Endothelial cell of umbilical vein (primary cell): ENCODE results near the gene OSBPL1A. TPM values are rescaled to one million over a fixed set of nuclear protein-coding genes. Genes with fewer than 3 reads are reported as not detected.

Experiments used
- BruUV-seq: library from RNA; stranded (reverse); fragments of 400-500 nt; replicated peaks from 2 replicates; lab custom pipeline; 2021; lab: Mats Ljungman, UMichigan
- CTCF ChIA-PET: fragments of 300-600, 350-600 bp; sonication (Branson Sonifier 250); formaldehyde crosslinking; loops from one replicate; lab custom pipeline; 2021; ENCODE audit warnings: antibody characterized with exemption, inconsistent platforms; lab: Charles Lee
- POLR2A ChIA-PET: fragments of 300-600, 350-600 bp; sonication (Branson Sonifier 250); formaldehyde crosslinking; loops from one replicate; lab custom pipeline; 2021; ENCODE audit warnings: antibody characterized with exemption, inconsistent platforms; lab: Charles Lee
- DNase-seq: peaks from one replicate; pipeline ENCODE4 v3.0.0-alpha.2; 2011; ENCODE audit warnings: low read depth, low spot score
- FAIRE-seq: peaks from 2 replicates; lab custom pipeline; 2011; peaks lifted over from hg19 to GRCh38; lab: Jason Lieb, UNC
- H2AFZ ChIP-seq: 2 replicates; pipeline ENCODE4 v1.6.0; 2012; ENCODE audit warnings: low read depth, low read length, control low read depth, inconsistent platforms
- H3K27ac ChIP-seq: 2 replicates; pipeline ENCODE4 v1.5.1; 2011; ENCODE audit warnings: low read depth, mild to moderate bottlenecking, control low read depth, low read length, moderate library complexity; ENCODE audit not compliant: insufficient read depth
- H3K27me3 ChIP-seq, 2 experiments: 2 replicates each; pipeline versions ENCODE4 v1.6.0 to v1.6.1; 2011; ENCODE audit warnings: low read length in 2 of 2, mixed read lengths in 1 of 2; ENCODE audit not compliant: control insufficient read depth in 2 of 2, insufficient read depth in 2 of 2
- H3K36me3 ChIP-seq, 2 experiments: 2 replicates in 1 of 2; 3 replicates in 1 of 2; pipeline ENCODE4 v1.5.1; 2011; ENCODE audit warnings: low read length in 2 of 2, mild to moderate bottlenecking in 1 of 2, moderate library complexity in 1 of 2; ENCODE audit not compliant: control insufficient read depth in 2 of 2, insufficient read depth in 2 of 2; ENCODE audit errors: extremely low read depth in 1 of 2
- H3K4me1 ChIP-seq: 3 replicates; pipeline ENCODE4 v1.5.1; 2011; ENCODE audit warnings: mild to moderate bottlenecking, low read length; ENCODE audit not compliant: control insufficient read depth, insufficient read depth; ENCODE audit errors: extremely low read depth
- H3K4me2 ChIP-seq: 2 replicates; pipeline ENCODE4 v1.6.1; 2011; ENCODE audit warnings: low read length, control low read depth, mixed read lengths; ENCODE audit not compliant: insufficient read depth
- H3K4me3 ChIP-seq, 3 experiments: fragments of 200-600 bp in 1 of 3; sonication (generic), shearing (Covaris generic) in 1 of 3; replicated peaks in 1 of 3; 2 replicates each; pipeline ENCODE4 v1.5.1; 2011 to 2016; ENCODE audit warnings: control low read depth in 3 of 3, low read length in 3 of 3, mild to moderate bottlenecking in 2 of 3, inconsistent platforms in 1 of 3, low read depth in 1 of 3, moderate library complexity in 1 of 3; ENCODE audit not compliant: insufficient read depth in 1 of 3
- H3K79me2 ChIP-seq: 2 replicates; pipeline ENCODE4 v1.6.0; 2012; ENCODE audit warnings: low read length, inconsistent platforms; ENCODE audit not compliant: control insufficient read depth, insufficient read depth
- H3K9ac ChIP-seq: replicated peaks from 2 replicates; pipeline ENCODE3; 2011; ENCODE audit warnings: low read length, control low read depth; ENCODE audit not compliant: insufficient read depth; ENCODE audit errors: extremely low read depth
- H3K9me1 ChIP-seq: replicated peaks from 3 replicates; pipeline ENCODE4 v1.6.0; 2011; ENCODE audit warnings: mild to moderate bottlenecking, low read length; ENCODE audit not compliant: control insufficient read depth, insufficient read depth; ENCODE audit errors: extremely low read depth
- H3K9me3 ChIP-seq: replicated peaks from 2 replicates; pipeline ENCODE4 v1.5.1; 2012; ENCODE audit warnings: low read length, inconsistent platforms; ENCODE audit not compliant: control insufficient read depth, insufficient read depth
- H4K20me1 ChIP-seq: replicated peaks from 2 replicates; pipeline ENCODE3; 2011; ENCODE audit warnings: mild to moderate bottlenecking, low read length; ENCODE audit not compliant: control insufficient read depth, insufficient read depth; ENCODE audit errors: extremely low read depth
- CTCF ChIP-seq, 2 donors: IDR thresholded peaks; 1 replicate in 1 of 2; 2 replicates in 1 of 2; pipeline ENCODE4 v1.5.1; 2011; ENCODE audit warnings: low read length in 2 of 2, mild to moderate bottlenecking in 2 of 2, moderate library complexity in 2 of 2, control low read depth in 1 of 2, inconsistent platforms in 1 of 2, low read depth in 1 of 2; ENCODE audit not compliant: insufficient read depth in 1 of 2; ENCODE audit errors: extremely low read depth in 1 of 2
- EZH2 ChIP-seq: IDR thresholded peaks from 2 replicates; pipeline ENCODE4 v1.6.1; 2012; ENCODE audit warnings: borderline replicate concordance, low read depth, mild to moderate bottlenecking, moderate library complexity, low read length, inconsistent platforms; ENCODE audit not compliant: severe bottlenecking
- FOS ChIP-seq: IDR thresholded peaks from 2 replicates; pipeline ENCODE4 v1.6.1; 2011; ENCODE audit warnings: mild to moderate bottlenecking, low read length, moderate library complexity, borderline replicate concordance; ENCODE audit not compliant: insufficient read depth
- GATA2 ChIP-seq: IDR thresholded peaks from 2 replicates; pipeline ENCODE4 v1.7.0; 2011; ENCODE audit warnings: low read depth, mild to moderate bottlenecking, moderate library complexity, mixed read lengths, low read length; ENCODE audit not compliant: insufficient read length, insufficient read depth
- JUN ChIP-seq: IDR thresholded peaks from 2 replicates; pipeline ENCODE4 v1.6.1; 2011; ENCODE audit warnings: borderline replicate concordance, low read depth; ENCODE audit not compliant: insufficient read length, insufficient read depth
- MYC ChIP-seq: IDR thresholded peaks from one replicate; pipeline ENCODE4 v1.6.1; 2011; ENCODE audit warnings: mild to moderate bottlenecking, low read depth, low read length
- POLR2A ChIP-seq: IDR thresholded peaks from 2 replicates; pipeline ENCODE4 v1.6.1; 2012; ENCODE audit warnings: low read depth, mild to moderate bottlenecking, control low read depth, low read length
- POLR2AphosphoS5 ChIP-seq: IDR thresholded peaks from 2 replicates; pipeline ENCODE4 v1.6.1; 2012; ENCODE audit warnings: low read depth, mild to moderate bottlenecking, control low read depth, low read length, moderate library complexity; ENCODE audit not compliant: insufficient read depth
- dilution Hi-C: fragments of 300-500 bp; cut with MboI; formaldehyde crosslinking; loops from one replicate; pipeline ENCODE4 v1.15.0; 2019; ENCODE audit warnings: low sequenced_read_pairs; ENCODE audit not compliant: extremely low pct_ligation_motif_present
- intact Hi-C: fragments of 100-400 bp; cut with micrococcal nuclease; formaldehyde crosslinking; loops from one replicate; pipeline ENCODE4 v1.10.0; 2022
- polyA plus RNA-seq, 4 experiments: library from polyadenylated mRNA; depleted of rRNA in 3 of 4; stranded (reverse) in 3 of 4; unstranded in 1 of 4; fragments of >200 nt; gene quantifications; 2 replicates each; pipeline versions ENCODE4 v1.2.1 to v1.2.3, GENCODE V29; 2011 to 2012; ENCODE audit warnings: missing spikeins in 1 of 4
- total RNA-seq: library from RNA; stranded (reverse); gene quantifications from 2 replicates; pipeline ENCODE4 v1.2.3, GENCODE V29; 2021
- TF ChIP-seq, protein P1 (sequence below): IDR thresholded peaks from 2 replicates; pipeline ENCODE4 v1.6.1; 2011; ENCODE audit not compliant: insufficient read depth, insufficient read length

Gene OSBPL1A
- total and polyA plus RNA-seq, 2 donors (not counting 3 experiments of a cell fraction or from before 2014, with no cell fraction given) = 6.4 to 16.5 TPM

DNA sequence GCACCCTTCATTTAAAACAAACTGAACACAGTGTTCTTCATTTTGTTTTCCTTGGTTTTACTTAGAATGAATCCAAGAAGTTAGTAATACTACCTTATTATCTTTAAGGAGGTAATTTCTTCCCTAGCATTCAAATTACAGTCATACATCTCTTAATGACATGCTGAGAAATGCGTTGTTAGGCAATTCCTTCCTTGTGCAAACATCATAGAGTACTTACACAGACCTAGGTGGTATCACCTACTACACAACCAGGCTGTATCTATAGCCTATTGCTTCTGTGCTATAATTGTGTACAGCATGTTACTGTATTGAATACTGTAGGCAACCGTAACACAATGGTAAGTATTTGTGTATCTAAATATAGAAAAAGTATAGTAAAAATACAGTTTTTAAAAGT lies 267.1 kb downstream of the OSBPL1A start:
- FAIRE-seq (no peak), DNase-seq (no peak)
- H3K79me2 ChIP-seq = no peaks in the 10 kb centered on the region
- no peaks in the 10 kb centered on the region for H3K9me3 ChIP-seq
- no peaks in the 10 kb centered on the region for H4K20me1 ChIP-seq
- H3K4me1 ChIP-seq = no peaks in the 10 kb centered on the region
- CTCF ChIA-PET = no interaction called here
- H3K27me3 ChIP-seq = no peaks in the 10 kb centered on the region
- POLR2A ChIA-PET = no interaction called here
- no peak overlapping the region for H2AFZ ChIP-seq
- no peak overlapping the region for H3K9ac ChIP-seq
- no peak overlapping the region for H3K4me2 ChIP-seq
- H3K27ac ChIP-seq = no peak overlapping the region
- intact Hi-C loops (no loop called here), dilution Hi-C loops (no loop called here)
- H3K36me3 ChIP-seq = no peaks in the 10 kb centered on the region
- H3K9me1 ChIP-seq = no peaks in the 10 kb centered on the region
- no TSS peak for BruUV-seq
- no peak overlapping the region for H3K4me3 ChIP-seq
- TF ChIP-seq EZH2 (no peak), CTCF (IDR thresholded peaks at IDR 0.05; ENCODE audit: extremely low read depth in 1 of 2, insufficient read depth in 1 of 2, low read depth in 1 of 2, low read length in 2 of 2) (no peak), GATA2 (no peak), POLR2AphosphoS5 (no peak), JUN (no peak), FOS (no peak), POLR2A (no peak), MYC (no peak)
- TF ChIP-seq, protein P1, sequence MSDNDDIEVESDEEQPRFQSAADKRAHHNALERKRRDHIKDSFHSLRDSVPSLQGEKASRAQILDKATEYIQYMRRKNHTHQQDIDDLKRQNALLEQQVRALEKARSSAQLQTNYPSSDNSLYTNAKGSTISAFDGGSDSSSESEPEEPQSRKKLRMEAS = no peak
